H1 (cell line): ENCODE data around the gene ENOSF1. TPM values are rescaled to one million over a fixed set of nuclear protein-coding genes. Genes with fewer than 3 reads are reported as not detected.

ENCODE experiments used
- ATF3 ChIP-seq: IDR thresholded peaks from 2 replicates; pipeline ENCODE4 v1.6.1; 2011; ENCODE audit warnings: low read depth, mild to moderate bottlenecking, low read length; ENCODE audit not compliant: insufficient read depth
- POLR2A ChIP-seq, 2 experiments: IDR thresholded peaks; 1 replicate in 1 of 2; 2 replicates in 1 of 2; pipeline ENCODE4 v1.6.1; 2011; ENCODE audit warnings: low read depth in 2 of 2, low read length in 2 of 2, mild to moderate bottlenecking in 2 of 2; ENCODE audit errors: control extremely low read depth in 1 of 2
- POU5F1 ChIP-seq: IDR thresholded peaks from 2 replicates; pipeline ENCODE4 v1.6.1; 2011; ENCODE audit warnings: low read depth, mild to moderate bottlenecking, low read length, moderate library complexity
- polyA plus RNA-seq, 7 experiments: library from polyadenylated mRNA; depleted of rRNA in 3 of 7; stranded (reverse) in 5 of 7; unstranded in 2 of 7; fragments of >200 nt in 5 of 7; fragments of 200-250 nt in 2 of 7; gene quantifications; 1 replicate in 5 of 7; 2 replicates in 1 of 7; 4 replicates in 1 of 7; pipeline versions ENCODE4 v1.2.1 to v1.2.3, GENCODE V29; 2011 to 2013; ENCODE audit warnings: missing spikeins in 2 of 7, mixed read lengths in 2 of 7
- total RNA-seq: library from RNA; stranded (reverse); fragmentation: NEBNext Ultra II Directional; extraction: Animal tissue kit (Norgen Biotek cat#: 25700); gene quantifications from 2 replicates; pipeline ENCODE4 v1.2.1, GENCODE V29; 2021

The ENOSF1 gene
- total and polyA plus RNA-seq, 2 of the 8 experiments (the other 6 are each of a cell fraction or from before 2014, with no cell fraction given) = 15.4 to 26.4 TPM

GRCh38 chr18:649341-649740 lies 63.1 kb downstream of the ENOSF1 start (continued):
- TF ChIP-seq ATF3 = no peak
- no peak for TF ChIP-seq POU5F1
- no peak for TF ChIP-seq POLR2A (IDR thresholded peaks at IDR 0.05; ENCODE audit: control extremely low read depth in 1 of 2, low read depth in 2 of 2, low read length in 2 of 2)
